ENCODE data around the gene DAZAP1.

Gene DAZAP1

DNA sequence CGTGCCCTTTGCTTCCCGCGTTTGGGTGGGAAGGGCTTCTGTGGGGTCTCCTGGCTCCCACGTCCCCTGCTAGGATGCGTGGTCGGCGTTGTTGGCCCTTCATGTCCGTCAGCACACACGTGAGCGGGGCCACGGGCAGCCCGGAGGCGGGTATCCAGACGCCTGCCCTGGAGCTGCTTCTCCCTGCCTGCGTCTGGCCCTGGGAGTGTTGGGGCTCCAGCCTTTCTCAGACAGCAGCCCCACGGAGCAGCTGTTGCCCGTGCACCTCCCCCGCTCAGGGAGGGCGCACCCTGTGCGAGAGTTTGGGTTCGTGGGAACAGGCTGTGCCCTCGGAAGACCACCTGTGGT, 14.5 kb downstream of the DAZAP1 start:
- Histone ChIP-seq H3K27me3 (ENCODE audit: insufficient read depth, low read length) (no peaks in the 10 kb centered on the region), H2AFZ (ENCODE audit: low read length, unreplicated experiment) (no peak overlapping the region), H3K36me3 (ENCODE audit: insufficient read depth, low read length) (peaks cover 3% of the 10 kb centered on the region; the same call in 1 of the 2 replicates), H3K4me1 (ENCODE audit: control insufficient read depth, insufficient read depth, low read length, unreplicated experiment) (peaks cover under 1% of the 10 kb centered on the region), H3K79me2 (ENCODE audit: control insufficient read depth, insufficient read depth, low read length, unreplicated experiment) (peaks cover 46% of the 10 kb centered on the region), H3K4me3 (ENCODE audit: low read depth, low read length) (no peak overlapping the region), H3K27ac (ENCODE audit: low read depth, low read length) (no peak overlapping the region)

DNA sequence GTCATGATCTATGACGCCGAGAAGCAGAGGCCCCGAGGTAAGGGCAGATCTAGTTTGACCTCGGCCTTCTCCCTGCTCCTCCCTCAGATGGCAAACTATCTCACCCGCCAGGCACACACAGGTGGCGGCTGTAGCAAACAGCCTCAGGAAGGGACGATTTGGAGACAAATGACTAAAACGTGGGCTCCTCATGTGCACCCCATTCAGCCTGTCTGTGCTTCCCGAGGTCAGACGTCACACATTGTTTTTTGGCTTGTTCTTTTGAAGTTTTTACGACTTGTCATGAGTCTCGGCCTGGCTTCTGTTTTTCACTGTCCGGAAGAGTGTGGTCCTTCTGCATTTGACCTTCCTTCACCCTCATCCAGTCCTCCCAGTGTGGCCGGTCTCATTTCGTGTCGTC, 15.0 kb downstream of the DAZAP1 start:
- H3K4me1 ChIP-seq (ENCODE audit: control insufficient read depth, insufficient read depth, low read length, unreplicated experiment): no peaks in the 10 kb centered on the region
- H3K4me3 ChIP-seq (ENCODE audit: low read depth, low read length): no peak overlapping the region
- no peak overlapping the region for H3K27ac ChIP-seq (ENCODE audit: low read depth, low read length)
- H3K27me3 ChIP-seq (ENCODE audit: insufficient read depth, low read length): no peaks in the 10 kb centered on the region
- H2AFZ ChIP-seq (ENCODE audit: low read length, unreplicated experiment): no peak overlapping the region
- peaks cover 42% of the 10 kb centered on the region for H3K79me2 ChIP-seq (ENCODE audit: control insufficient read depth, insufficient read depth, low read length, unreplicated experiment)
- peaks cover 3% of the 10 kb centered on the region; the same call in 1 of the 2 replicates for H3K36me3 ChIP-seq (ENCODE audit: insufficient read depth, low read length)

DNA sequence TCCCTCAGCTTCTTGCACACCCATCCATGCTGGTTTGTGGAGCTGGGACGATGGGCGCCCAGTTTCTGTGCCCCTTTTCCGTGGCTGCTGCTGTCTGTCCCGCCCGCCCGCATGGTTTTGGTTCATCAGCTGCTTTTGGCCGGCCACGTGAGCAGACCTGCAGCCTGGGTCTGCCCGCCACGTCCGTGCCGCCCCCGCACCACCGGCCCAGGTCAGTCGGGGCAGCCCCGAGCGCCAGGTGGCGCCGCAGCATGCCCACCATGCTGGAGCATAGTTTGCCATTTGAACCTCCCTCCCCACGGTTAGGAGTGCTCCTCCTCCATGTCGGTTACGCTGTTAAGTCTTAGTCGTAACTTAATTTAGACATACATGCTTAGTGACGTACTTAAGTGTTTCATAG, 15.6 kb downstream of the DAZAP1 start:
- H3K79me2 ChIP-seq (ENCODE audit: control insufficient read depth, insufficient read depth, low read length, unreplicated experiment): peaks cover 36% of the 10 kb centered on the region
- H3K4me1 ChIP-seq (ENCODE audit: control insufficient read depth, insufficient read depth, low read length, unreplicated experiment): no peaks in the 10 kb centered on the region
- H3K27me3 ChIP-seq (ENCODE audit: insufficient read depth, low read length): no peaks in the 10 kb centered on the region
- peaks cover 3% of the 10 kb centered on the region; the same call in 1 of the 2 replicates for H3K36me3 ChIP-seq (ENCODE audit: insufficient read depth, low read length)
- H3K4me3 ChIP-seq (ENCODE audit: low read depth, low read length): no peak overlapping the region
- H3K27ac ChIP-seq (ENCODE audit: low read depth, low read length): no peak overlapping the region
- no peak overlapping the region for H2AFZ ChIP-seq (ENCODE audit: low read length, unreplicated experiment)

DNA sequence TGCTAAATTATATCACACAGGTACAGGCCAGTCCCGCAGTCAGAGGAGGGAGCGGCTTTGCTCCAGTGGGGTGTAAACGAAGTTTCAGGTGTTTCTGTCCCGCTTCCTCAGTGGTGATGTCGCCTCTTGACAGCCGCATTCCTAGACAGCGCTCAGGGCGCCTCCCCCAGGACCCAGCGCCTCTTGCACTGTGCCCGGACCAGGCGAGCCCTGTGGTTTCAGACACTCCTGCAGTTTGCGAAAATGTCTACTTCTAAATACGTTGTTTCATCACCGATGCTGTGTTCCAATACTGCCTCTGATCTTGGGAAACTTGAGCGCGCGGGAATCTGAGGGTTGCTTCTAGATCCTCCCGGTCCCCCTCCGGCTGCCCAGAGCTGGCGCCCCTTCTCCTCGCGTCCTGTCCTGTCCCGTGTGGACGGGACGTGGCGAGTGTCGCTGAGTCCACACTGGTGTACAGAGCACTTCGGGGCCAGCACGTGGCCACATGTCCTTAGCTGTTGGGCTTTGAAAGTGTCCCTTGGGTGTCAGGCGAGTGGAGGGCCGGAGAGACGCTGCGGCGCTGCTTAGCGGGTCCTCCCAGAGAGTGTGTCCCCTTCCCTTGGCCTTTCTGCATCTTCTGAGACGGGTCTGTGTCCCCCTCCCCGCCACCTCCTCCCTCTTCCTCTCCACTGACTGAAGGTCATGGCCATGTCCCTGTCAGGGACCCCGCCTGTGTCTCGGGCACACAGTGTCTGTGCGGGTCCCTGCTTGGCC, 16.2 kb downstream of the DAZAP1 start:
- peaks cover 3% of the 10 kb centered on the region; the same call in 1 of the 2 replicates for H3K36me3 ChIP-seq (ENCODE audit: insufficient read depth, low read length)
- peaks cover 29% of the 10 kb centered on the region for H3K79me2 ChIP-seq (ENCODE audit: control insufficient read depth, insufficient read depth, low read length, unreplicated experiment)

DNA sequence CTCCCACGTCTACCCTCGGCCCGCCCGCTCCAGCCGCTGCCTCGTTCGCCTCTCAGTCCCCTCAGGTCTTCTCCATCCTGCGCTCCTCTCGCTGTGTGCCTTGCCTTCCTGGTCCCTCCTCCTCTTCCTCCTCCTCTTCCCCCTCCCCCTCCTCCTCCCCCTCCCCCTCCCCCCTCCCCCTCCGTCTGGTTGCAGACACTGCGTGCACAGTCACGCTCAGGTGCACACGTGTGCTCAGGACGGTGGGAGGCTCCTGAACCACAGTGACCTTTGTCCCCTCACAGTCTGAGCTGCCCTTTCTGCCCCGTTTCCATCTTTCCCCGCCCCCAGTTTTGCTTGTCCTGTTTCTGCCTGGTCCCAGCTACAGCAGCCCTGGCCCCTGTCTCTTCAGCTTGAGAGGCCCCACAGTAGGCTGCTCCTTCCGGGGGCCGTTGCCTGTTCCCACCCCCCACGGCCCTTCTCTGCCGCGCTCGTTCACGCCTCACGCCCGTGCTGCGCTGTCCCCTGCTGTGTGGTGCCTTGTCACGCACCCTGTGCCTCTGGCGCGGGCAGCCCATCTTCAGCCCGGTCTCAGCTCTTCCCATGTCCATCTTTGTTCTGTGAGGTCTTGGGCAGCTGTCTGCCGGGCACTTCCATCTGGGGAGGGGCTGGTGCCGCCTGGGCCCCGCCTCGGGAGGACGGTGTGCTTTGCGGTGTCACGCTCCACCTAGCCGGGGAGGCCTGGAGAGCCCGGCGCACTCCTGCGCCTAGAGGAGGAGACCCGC, 17.0 kb downstream of the DAZAP1 start:
- peaks cover 22% of the 10 kb centered on the region for H3K79me2 ChIP-seq (ENCODE audit: control insufficient read depth, insufficient read depth, low read length, unreplicated experiment)
- H3K27ac ChIP-seq (ENCODE audit: low read depth, low read length): no peak overlapping the region
- no peaks in the 10 kb centered on the region for H3K27me3 ChIP-seq (ENCODE audit: insufficient read depth, low read length)
- peaks cover 3% of the 10 kb centered on the region; the same call in 1 of the 2 replicates for H3K36me3 ChIP-seq (ENCODE audit: insufficient read depth, low read length)
- no peak overlapping the region for H3K4me3 ChIP-seq (ENCODE audit: low read depth, low read length)
- no peaks in the 10 kb centered on the region for H3K4me1 ChIP-seq (ENCODE audit: control insufficient read depth, insufficient read depth, low read length, unreplicated experiment)
- no peak overlapping the region for H2AFZ ChIP-seq (ENCODE audit: low read length, unreplicated experiment)

More for the DNA sequence above, 16.2 kb downstream of the DAZAP1 start:
- Histone ChIP-seq H3K27me3 (ENCODE audit: insufficient read depth, low read length) (no peaks in the 10 kb centered on the region), H3K27ac (ENCODE audit: low read depth, low read length) (no peak overlapping the region), H2AFZ (ENCODE audit: low read length, unreplicated experiment) (no peak overlapping the region), H3K4me3 (ENCODE audit: low read depth, low read length) (no peak overlapping the region), H3K4me1 (ENCODE audit: control insufficient read depth, insufficient read depth, low read length, unreplicated experiment) (no peaks in the 10 kb centered on the region)

DNA sequence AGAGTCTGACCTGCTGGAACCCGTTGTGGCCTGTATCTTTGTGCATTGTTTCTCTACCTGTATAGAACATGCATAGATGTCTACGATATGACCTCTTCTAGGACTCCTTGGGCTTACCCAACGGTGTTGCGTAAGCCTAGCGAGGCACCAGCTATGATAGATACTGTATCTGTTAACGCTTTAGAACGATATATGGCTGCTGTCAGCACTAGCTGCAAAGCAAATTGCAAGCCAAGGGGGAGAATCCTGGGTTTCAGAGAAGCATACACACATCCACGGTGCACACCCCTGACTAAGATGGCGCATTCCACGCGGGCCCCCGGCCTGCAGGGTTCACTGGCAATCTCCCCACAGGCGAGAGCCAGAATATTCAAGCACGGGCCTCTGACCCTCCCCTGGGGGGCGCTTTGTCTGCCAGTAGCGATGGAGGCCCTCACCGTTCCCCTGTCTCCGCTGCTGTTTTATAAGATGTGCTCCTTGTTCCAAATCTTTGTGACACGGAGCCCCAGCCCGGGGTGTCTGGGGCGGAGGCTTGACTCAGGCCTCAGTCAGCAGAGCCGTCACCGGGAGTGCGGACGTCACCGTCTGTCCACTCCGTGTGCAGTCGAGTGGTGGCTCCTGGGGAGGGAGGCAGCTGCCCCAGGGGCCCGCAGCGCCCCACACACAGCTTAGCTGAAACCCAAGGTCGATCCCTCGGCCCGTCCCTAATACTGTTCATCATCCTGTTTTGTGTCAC, 17.9 kb downstream of the DAZAP1 start:
- Histone ChIP-seq H3K4me3 (ENCODE audit: low read depth, low read length) (no peak overlapping the region), H2AFZ (ENCODE audit: low read length, unreplicated experiment) (no peak overlapping the region), H3K27ac (ENCODE audit: low read depth, low read length) (no peak overlapping the region), H3K4me1 (ENCODE audit: control insufficient read depth, insufficient read depth, low read length, unreplicated experiment) (no peaks in the 10 kb centered on the region), H3K36me3 (ENCODE audit: insufficient read depth, low read length) (peaks cover 3% of the 10 kb centered on the region; the same call in 1 of the 2 replicates), H3K79me2 (ENCODE audit: control insufficient read depth, insufficient read depth, low read length, unreplicated experiment) (peaks cover 18% of the 10 kb centered on the region), H3K27me3 (ENCODE audit: insufficient read depth, low read length) (no peaks in the 10 kb centered on the region)

DNA sequence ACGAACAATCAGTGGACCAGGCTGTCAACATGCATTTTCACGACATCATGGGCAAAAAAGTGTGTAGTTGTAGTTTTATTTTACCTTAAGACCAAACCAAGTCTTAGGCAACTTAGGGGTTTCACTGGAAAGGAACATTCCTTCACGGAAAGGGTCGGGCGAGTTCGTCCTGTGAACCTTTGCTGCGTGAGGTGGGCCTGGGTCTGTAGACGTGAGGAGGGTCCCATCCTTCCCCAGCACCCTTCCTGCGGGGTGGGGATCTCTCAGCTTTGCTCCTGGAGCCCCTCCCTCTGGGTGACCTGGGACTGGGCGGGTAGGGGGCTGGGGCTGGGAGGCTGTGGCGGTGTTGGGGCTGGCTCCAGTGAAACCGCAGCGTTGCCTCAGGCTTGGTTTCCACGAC, 18.5 kb downstream of the DAZAP1 start:
- H3K36me3 ChIP-seq (ENCODE audit: insufficient read depth, low read length): peaks cover 3% of the 10 kb centered on the region; the same call in 1 of the 2 replicates
- H3K4me3 ChIP-seq (ENCODE audit: low read depth, low read length): no peak overlapping the region
- peaks cover 13% of the 10 kb centered on the region for H3K79me2 ChIP-seq (ENCODE audit: control insufficient read depth, insufficient read depth, low read length, unreplicated experiment)
- H3K27ac ChIP-seq (ENCODE audit: low read depth, low read length): no peak overlapping the region
- no peak overlapping the region for H2AFZ ChIP-seq (ENCODE audit: low read length, unreplicated experiment)
- no peaks in the 10 kb centered on the region for H3K27me3 ChIP-seq (ENCODE audit: insufficient read depth, low read length)
- no peaks in the 10 kb centered on the region for H3K4me1 ChIP-seq (ENCODE audit: control insufficient read depth, insufficient read depth, low read length, unreplicated experiment)

DNA sequence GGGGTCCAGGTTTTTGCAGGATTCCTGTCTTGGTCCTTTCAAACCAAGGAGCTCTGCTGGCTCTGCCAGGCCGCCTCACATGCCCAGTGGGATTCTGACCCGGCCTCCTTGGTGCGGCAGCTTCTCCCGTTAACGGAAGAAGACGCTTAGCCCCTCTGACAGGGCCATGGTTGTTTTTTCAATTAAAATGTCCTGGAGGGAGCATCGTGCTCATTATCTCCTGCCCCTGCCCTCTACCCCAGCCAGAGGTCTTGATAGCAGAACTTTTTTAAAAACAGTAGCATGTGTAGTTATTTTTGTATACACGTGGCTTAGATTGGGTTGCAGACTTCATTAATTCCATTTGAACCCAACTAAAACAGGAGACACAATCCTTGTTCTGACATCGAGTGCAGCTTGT, 19.4 kb downstream of the DAZAP1 start:
- no peak overlapping the region for H3K4me3 ChIP-seq (ENCODE audit: low read depth, low read length)
- H3K27me3 ChIP-seq (ENCODE audit: insufficient read depth, low read length): no peaks in the 10 kb centered on the region
- no peak overlapping the region for H2AFZ ChIP-seq (ENCODE audit: low read length, unreplicated experiment)
- H3K36me3 ChIP-seq (ENCODE audit: insufficient read depth, low read length): peaks cover 3% of the 10 kb centered on the region; the same call in 1 of the 2 replicates
- H3K27ac ChIP-seq (ENCODE audit: low read depth, low read length): no peak overlapping the region
- H3K4me1 ChIP-seq (ENCODE audit: control insufficient read depth, insufficient read depth, low read length, unreplicated experiment): no peaks in the 10 kb centered on the region
- peaks cover 11% of the 10 kb centered on the region for H3K79me2 ChIP-seq (ENCODE audit: control insufficient read depth, insufficient read depth, low read length, unreplicated experiment)

DNA sequence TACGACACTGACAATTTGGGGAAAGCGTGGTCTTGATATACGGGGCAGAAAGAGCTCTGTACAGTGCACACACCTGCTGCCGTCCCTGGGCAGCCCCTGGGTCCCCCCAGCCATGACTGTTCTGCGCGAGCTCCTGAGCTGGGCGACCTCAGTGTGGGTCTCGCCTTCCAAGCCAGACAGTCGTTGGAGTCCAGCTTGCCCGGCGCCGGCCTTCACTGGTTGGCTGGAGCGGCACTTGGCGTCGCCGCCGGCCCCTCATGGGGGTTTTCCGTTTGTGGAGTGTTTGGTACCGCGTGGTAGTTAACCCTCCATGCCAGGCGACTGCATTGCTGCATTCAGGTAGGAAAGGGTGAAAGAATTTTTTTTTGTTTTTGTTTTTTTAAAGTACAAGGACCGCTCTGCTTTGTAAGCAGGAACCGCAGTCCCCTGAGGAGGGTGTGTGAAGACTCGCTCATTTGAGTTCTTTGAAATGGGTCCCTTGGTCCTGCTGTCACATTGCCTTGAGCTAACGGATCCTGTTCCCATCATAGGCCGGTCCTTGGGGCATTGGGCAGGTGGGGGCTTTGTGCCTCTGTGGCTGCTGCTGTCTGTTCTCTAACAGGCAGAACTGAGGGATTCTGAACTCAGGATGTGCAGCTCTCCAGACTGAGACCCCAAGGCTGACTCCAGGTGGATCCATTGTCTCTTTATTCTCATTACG, 20.0 kb downstream of the DAZAP1 start:
- no peak overlapping the region for H3K27ac ChIP-seq (ENCODE audit: low read depth, low read length)
- no peaks in the 10 kb centered on the region for H3K4me1 ChIP-seq (ENCODE audit: control insufficient read depth, insufficient read depth, low read length, unreplicated experiment)
- no peak overlapping the region for H2AFZ ChIP-seq (ENCODE audit: low read length, unreplicated experiment)
- peaks cover 11% of the 10 kb centered on the region for H3K79me2 ChIP-seq (ENCODE audit: control insufficient read depth, insufficient read depth, low read length, unreplicated experiment)
- H3K36me3 ChIP-seq (ENCODE audit: insufficient read depth, low read length): peaks cover 3% of the 10 kb centered on the region; the same call in 1 of the 2 replicates
- no peak overlapping the region for H3K4me3 ChIP-seq (ENCODE audit: low read depth, low read length)
- no peaks in the 10 kb centered on the region for H3K27me3 ChIP-seq (ENCODE audit: insufficient read depth, low read length)

DNA sequence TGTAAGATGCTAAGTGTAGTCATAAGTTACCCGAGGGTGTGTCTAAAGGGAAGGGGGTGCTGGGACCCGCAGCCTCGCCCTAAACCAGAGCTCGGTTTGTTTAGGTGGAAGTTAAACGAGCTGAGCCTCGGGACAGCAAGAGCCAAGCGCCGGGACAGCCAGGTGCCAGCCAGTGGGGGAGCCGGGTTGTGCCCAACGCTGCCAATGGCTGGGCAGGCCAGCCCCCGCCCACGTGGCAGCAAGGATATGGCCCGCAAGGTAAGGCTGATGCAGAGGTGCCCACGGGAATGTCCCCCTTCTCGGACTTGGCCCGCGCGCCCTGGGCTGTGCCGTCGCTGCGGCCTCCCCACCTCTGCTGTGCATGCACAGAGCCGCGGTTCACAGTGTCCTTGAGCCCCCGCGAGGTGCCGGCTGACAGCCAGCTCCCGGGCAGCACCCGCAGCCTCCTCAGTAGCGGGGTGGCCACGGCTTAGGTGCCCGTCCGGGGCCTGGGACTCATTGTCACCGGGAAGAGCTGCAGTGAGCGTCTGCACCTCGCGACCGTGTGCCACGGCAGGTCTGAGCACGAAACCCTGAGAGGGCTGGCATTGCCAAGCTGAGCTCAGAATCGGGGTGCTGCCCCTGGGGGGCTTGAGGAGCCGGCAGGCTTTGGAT, 21.5 kb downstream of the DAZAP1 start:
- no peaks in the 10 kb centered on the region for H3K27me3 ChIP-seq (ENCODE audit: insufficient read depth, low read length)
- H3K27ac ChIP-seq (ENCODE audit: low read depth, low read length): no peak overlapping the region
- H3K79me2 ChIP-seq (ENCODE audit: control insufficient read depth, insufficient read depth, low read length, unreplicated experiment): peaks cover 6% of the 10 kb centered on the region
- peaks cover 3% of the 10 kb centered on the region; the same call in 1 of the 2 replicates for H3K36me3 ChIP-seq (ENCODE audit: insufficient read depth, low read length)
- no peaks in the 10 kb centered on the region for H3K4me1 ChIP-seq (ENCODE audit: control insufficient read depth, insufficient read depth, low read length, unreplicated experiment)
- H3K4me3 ChIP-seq (ENCODE audit: low read depth, low read length): no peak overlapping the region
- H2AFZ ChIP-seq (ENCODE audit: low read length, unreplicated experiment): no peak overlapping the region

All from ACC112 (cell line).